ENCODE measurements around the gene TAS2R38.

TAS2R38 gene

DNA sequence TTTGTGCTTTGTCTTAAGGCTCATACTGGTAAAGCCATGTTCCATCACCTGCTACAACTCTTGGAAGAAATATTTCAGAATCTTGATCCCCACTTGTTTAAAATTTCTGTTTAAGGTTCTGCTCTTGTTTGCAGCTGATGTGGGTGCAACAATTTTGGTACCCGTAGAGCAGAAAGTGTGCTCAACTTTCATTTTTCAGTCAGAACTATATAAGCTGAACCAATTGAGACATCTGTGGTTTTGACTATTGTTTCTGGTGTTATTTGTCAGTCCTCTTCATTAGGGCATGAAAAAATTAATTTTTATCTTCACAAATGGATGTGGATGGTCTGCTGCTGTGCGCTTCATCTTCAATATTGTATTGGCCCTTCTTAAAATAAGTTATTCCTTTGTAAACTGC is 33.0 kb upstream of the TAS2R38 start:
- TF ChIP-seq, protein P1, sequence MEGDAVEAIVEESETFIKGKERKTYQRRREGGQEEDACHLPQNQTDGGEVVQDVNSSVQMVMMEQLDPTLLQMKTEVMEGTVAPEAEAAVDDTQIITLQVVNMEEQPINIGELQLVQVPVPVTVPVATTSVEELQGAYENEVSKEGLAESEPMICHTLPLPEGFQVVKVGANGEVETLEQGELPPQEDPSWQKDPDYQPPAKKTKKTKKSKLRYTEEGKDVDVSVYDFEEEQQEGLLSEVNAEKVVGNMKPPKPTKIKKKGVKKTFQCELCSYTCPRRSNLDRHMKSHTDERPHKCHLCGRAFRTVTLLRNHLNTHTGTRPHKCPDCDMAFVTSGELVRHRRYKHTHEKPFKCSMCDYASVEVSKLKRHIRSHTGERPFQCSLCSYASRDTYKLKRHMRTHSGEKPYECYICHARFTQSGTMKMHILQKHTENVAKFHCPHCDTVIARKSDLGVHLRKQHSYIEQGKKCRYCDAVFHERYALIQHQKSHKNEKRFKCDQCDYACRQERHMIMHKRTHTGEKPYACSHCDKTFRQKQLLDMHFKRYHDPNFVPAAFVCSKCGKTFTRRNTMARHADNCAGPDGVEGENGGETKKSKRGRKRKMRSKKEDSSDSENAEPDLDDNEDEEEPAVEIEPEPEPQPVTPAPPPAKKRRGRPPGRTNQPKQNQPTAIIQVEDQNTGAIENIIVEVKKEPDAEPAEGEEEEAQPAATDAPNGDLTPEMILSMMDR (IDR thresholded peaks at IDR 0.05; ENCODE audit: control extremely low read depth, extremely low read depth, low read depth, missing control alignments), result no peak
- POLR2A ChIA-PET, result no interaction called here
- no peak for DNase-seq (ENCODE audit: extremely low spot score)
- CTCF ChIA-PET, result interaction anchor here (1.1 kb wide), 1 partner anchor 15 kb away, joined by 3 read pairs; no protein-coding TSS in a partner anchor

DNA sequence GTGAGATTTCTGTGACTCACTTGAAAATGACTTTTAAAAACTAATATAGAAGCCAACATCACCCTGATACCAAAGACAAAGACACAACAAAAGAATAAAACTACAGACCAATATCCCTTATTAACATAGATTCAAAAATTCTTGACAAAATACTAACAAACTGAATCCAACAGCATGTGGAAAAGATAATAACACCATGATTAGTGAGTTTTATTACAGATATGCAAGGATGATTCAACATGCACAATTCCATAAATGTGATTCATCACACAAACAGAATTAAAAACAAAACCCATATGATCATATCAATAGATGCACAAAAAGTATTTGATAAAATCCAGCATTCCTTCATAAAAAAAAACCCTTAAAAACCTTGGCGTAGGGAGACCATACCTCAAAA is 28.6 kb upstream of the TAS2R38 start:
- DNase-seq (ENCODE audit: extremely low spot score), result no peak
- TF ChIP-seq, protein P1 (IDR thresholded peaks at IDR 0.05; ENCODE audit: control extremely low read depth, extremely low read depth, low read depth, missing control alignments), result no peak
- ChIA-PET POLR2A (no interaction called here), CTCF (interaction anchor here (1.3 kb wide), 1 partner anchor 26 kb away, joined by 3 read pairs; no protein-coding TSS in a partner anchor)

DNA sequence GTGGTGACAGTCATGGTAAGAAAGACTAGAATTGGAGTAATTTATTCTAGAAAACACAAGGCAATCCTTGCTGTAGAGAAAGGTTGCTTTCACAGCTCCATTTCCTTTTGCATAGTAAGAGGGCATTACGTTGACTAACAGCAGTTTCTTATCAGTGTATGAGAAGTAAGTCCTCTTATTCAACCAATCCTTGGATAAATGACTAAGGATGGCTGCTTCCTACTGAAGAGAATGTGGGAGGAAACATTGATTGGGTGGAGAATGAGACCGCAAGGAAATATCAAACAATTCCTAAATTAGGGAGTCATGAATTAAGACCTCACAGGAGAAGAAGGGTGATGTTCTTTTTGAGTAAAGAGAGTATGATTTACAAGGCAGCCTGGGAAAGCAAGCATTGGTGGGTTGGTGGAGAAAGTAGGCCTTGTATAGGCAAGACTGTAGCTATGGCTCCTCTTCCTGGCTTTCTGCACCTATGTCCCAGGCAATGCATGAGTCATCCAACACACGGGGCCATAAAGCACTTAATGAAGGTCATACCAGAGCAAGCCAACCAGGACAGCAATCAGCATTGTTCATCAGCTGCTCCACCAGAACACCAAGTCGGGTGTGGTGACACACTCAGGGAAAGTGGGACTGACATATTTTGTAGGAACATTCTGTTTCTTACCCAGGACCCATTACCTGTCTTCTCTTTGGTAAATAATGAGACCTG is 27.7 kb upstream of the TAS2R38 start:
- POLR2A ChIA-PET, result no interaction called here
- CTCF ChIA-PET, result interaction anchor here (1.3 kb wide), 1 partner anchor 25 kb away, joined by 3 read pairs; no protein-coding TSS in a partner anchor
- no peak for DNase-seq (ENCODE audit: extremely low spot score)
- TF ChIP-seq, protein P1 (IDR thresholded peaks at IDR 0.05; ENCODE audit: control extremely low read depth, extremely low read depth, low read depth, missing control alignments), result no peak

DNA sequence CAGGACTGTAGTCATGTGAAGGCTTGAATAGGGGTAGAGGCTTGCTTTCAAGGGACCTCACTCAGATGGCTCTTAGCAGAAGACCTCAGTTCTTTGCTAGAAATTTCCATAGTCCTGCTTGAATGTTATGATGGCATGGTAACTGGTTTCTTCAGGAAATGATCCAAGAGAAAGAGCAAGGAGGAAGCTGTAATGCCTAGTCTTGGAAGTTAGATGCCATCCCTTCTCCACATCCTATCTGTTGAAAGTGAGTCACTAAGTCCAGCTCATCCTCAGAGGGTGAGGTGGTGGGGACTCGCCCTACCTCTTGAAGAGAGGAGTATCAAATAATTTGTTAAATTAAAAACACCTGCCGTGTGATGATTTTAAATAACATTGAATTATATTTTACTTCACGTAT is 26.7 kb upstream of the TAS2R38 start:
- CTCF ChIA-PET, result interaction anchor here (2.2 kb wide), 1 partner anchor 24 kb away, joined by 6 read pairs; no protein-coding TSS in a partner anchor
- TF ChIP-seq, protein P1 (IDR thresholded peaks at IDR 0.05; ENCODE audit: control extremely low read depth, extremely low read depth, low read depth, missing control alignments), result no peak
- POLR2A ChIA-PET, result no interaction called here
- DNase-seq (ENCODE audit: extremely low spot score), result no peak

DNA sequence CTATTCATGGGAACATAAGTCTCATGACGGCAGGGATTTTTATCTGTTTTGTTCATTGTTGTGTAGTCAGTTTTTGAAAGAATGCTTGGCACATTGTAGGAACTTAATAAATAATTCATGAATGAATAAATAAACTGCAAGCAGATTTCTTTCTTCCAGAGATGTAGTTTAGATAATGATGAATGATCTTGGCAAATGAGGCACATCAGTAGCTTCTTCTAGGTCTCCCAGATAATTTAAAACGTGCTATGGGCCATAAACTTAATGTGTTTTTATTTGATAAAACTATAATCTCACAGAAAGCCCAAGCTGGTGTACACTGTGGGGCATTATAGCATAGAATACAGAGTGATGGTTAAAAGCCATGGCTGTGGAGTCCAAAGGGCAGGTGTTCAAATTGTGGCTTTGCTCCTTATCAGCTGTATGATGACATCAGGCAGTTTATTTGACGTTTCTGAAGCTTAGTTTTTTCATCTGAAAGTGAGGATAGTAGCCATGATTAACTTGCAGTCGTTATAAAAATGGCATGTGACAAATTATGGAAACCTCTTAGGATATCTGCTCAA is 25.6 kb upstream of the TAS2R38 start:
- ChIA-PET CTCF (interaction anchor here (1.1 to 2.2 kb wide), 2 partner anchors 9 to 23 kb away, joined by 3 to 6 read pairs; no protein-coding TSS in a partner anchor), POLR2A (no interaction called here)
- no peak for DNase-seq (ENCODE audit: extremely low spot score)
- TF ChIP-seq, protein P1 (IDR thresholded peaks at IDR 0.05; ENCODE audit: control extremely low read depth, extremely low read depth, low read depth, missing control alignments), result no peak

DNA sequence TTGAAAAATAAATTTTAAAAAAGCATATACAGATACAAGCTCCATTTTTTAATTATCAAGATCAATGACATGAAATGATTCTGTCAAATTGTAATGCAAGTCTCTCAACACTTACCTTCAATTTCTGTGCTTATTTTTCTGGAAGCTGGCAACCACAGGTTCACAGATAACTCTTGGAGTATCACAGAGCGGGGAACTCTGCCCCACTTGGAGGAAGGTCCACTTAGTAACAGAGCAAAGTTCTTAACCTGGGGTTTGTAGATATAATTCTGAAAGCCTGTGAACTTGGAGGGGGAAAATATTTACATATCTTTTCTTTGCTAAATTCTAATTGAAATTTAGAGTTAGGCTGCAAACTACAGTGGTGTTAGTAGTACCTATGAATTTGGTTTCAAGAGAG is 19.8 kb upstream of the TAS2R38 start:
- ChIA-PET CTCF (interaction anchor here (2.0 kb wide), 1 partner anchor 17 kb away, joined by 10 read pairs; no protein-coding TSS in a partner anchor), POLR2A (no interaction called here)
- no peak for DNase-seq (ENCODE audit: extremely low spot score)
- TF ChIP-seq, protein P1 (IDR thresholded peaks at IDR 0.05; ENCODE audit: control extremely low read depth, extremely low read depth, low read depth, missing control alignments), result no peak

All from GM10248 (cell line).